ENCODE measurements around the gene CNPY1.

- TF ChIP-seq CTCF (IDR thresholded peaks at IDR 0.05) (no peak), POLR2AphosphoS5 (IDR thresholded peaks at IDR 0.05; ENCODE audit: low read depth, low read length) (no peak), EZH2phosphoT487 (IDR thresholded peaks at IDR 0.05; ENCODE audit: borderline replicate concordance, low read depth) (no peak), NFIC (IDR thresholded peaks at IDR 0.05; ENCODE audit: borderline replicate concordance) (no peak), RAD21 (IDR thresholded peaks at IDR 0.05; ENCODE audit: low read length) (no peak), REST (IDR thresholded peaks at IDR 0.05; ENCODE audit: low read depth, low read length) (no peak), TEAD4 (IDR thresholded peaks at IDR 0.05; ENCODE audit: borderline replicate concordance, insufficient read depth) (no peak), RCOR1 (IDR thresholded peaks at IDR 0.05; ENCODE audit: low read length) (no peak)
- TF ChIP-seq, protein P1, sequence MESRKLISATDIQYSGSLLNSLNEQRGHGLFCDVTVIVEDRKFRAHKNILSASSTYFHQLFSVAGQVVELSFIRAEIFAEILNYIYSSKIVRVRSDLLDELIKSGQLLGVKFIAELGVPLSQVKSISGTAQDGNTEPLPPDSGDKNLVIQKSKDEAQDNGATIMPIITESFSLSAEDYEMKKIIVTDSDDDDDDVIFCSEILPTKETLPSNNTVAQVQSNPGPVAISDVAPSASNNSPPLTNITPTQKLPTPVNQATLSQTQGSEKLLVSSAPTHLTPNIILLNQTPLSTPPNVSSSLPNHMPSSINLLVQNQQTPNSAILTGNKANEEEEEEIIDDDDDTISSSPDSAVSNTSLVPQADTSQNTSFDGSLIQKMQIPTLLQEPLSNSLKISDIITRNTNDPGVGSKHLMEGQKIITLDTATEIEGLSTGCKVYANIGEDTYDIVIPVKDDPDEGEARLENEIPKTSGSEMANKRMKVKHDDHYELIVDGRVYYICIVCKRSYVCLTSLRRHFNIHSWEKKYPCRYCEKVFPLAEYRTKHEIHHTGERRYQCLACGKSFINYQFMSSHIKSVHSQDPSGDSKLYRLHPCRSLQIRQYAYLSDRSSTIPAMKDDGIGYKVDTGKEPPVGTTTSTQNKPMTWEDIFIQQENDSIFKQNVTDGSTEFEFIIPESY (IDR thresholded peaks at IDR 0.05; ENCODE audit: borderline replicate concordance, low read depth) = no peak
- TF ChIP-seq, protein P2, sequence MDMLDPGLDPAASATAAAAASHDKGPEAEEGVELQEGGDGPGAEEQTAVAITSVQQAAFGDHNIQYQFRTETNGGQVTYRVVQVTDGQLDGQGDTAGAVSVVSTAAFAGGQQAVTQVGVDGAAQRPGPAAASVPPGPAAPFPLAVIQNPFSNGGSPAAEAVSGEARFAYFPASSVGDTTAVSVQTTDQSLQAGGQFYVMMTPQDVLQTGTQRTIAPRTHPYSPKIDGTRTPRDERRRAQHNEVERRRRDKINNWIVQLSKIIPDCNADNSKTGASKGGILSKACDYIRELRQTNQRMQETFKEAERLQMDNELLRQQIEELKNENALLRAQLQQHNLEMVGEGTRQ (IDR thresholded peaks at IDR 0.05; ENCODE audit: borderline replicate concordance, low read depth, low read length) = no peak
Measured at GRCh38 chr7:155593461-155594162, 47.3 kb upstream of the CNPY1 start.

Data from SK-N-SH (cell line).